Right hindlimb (tissue), 1 donor: Measurements from ENCODE around the gene SNRPA1.
"Not testable (repeated sequence)": the region's sequence is repeated elsewhere in the genome, so short reads cannot be mapped to it uniquely, and the experiment has no call there.

Source experiments
- DNase-seq: peaks from one replicate; pipeline ENCODE4 v3.0.0-alpha.2; 2018

The SNRPA1 gene

DNA sequence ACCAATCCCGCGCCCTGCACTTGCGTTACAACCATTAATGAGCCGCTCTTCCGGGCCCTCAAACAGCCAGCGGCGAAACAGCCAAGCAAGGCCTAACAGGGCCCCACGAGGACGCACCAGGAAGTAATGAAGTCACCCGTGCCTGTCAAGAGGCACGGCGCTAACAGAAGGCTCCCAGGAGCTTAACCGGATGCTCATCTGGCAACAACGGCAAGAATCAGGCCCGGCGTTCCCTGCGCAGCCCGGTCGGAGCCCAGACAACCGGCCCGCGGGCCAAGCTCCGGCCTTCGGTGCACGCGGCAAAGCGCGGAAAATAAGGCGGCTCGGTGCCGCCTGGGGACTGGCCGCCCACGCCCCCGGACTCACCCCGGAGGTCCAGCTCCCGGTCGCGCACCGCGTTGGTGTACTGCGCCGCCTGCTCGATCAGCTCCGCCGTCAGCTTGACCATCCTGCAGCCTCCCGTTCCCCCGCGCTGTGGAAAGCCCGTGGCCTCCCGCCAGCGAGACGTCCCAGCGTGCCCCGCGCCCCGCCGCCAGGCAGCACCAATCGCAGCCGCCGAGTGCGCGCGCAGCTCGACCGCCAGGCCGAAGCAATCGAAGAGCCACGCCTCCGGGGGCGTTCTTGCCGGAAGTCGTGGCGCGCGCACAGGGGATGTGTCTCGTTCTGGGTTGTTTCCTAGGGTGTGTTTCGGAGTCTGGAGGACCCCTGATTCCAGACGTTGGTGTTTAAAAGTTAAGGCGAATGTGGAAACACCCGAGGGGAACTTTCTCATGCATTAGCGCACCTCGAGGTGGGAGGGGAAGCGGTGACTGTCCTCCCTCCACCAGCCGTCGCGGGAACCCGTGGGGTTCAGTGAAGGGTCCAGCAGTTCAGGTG lies at the start of gene SNRPA1:
Gene SNRPA1 (minus strand): TSS at position 518 of the 876 bp plus-strand sequence. CDS start 70 bp downstream, at position 448.
- peak; percentile 98 for DNase-seq

DNA sequence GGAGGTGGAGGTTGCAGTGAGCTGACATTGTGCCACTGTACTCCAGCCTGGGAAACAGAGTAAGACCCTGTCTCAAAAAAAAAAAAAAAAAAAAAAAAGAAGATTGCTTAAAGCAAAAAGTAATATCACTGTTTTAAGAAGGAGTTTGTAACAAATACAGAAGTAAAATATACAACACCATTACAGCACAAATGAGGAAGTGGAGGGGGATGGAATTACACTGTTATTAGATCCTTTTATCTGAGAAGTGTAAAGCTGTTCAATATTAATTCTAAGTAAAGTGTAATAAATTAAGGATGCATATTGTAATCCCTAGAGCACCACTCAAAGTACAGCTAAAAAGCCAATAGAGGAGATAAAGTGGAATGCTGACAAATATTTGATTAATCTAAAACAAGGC lies 47.0 kb upstream of the SNRPA1 start:
- DNase-seq: no peak

GRCh38 chr15:101338502-101339057 lies 43.5 kb upstream of the SNRPA1 start:
- DNase-seq: no peak

DNA sequence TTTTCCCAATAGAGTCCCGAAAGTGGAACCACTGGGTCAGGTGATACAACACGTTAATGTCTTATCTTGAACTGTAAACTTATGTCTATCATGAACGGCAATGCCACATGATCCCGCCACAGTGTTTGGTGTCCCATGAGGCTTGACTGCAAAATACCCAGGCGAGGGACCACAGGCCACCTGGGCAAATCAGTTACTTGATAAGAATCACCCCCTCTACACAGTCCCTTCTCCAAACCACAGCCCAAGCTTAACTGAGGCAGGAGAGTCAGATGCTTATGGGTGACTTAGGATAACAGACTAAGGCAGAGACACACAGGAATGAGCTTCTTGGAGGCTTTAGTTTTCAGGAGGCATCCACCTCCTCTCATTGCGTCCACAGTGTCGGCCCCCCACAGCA lies 42.9 kb upstream of the SNRPA1 start:
- DNase-seq: no peak

DNA sequence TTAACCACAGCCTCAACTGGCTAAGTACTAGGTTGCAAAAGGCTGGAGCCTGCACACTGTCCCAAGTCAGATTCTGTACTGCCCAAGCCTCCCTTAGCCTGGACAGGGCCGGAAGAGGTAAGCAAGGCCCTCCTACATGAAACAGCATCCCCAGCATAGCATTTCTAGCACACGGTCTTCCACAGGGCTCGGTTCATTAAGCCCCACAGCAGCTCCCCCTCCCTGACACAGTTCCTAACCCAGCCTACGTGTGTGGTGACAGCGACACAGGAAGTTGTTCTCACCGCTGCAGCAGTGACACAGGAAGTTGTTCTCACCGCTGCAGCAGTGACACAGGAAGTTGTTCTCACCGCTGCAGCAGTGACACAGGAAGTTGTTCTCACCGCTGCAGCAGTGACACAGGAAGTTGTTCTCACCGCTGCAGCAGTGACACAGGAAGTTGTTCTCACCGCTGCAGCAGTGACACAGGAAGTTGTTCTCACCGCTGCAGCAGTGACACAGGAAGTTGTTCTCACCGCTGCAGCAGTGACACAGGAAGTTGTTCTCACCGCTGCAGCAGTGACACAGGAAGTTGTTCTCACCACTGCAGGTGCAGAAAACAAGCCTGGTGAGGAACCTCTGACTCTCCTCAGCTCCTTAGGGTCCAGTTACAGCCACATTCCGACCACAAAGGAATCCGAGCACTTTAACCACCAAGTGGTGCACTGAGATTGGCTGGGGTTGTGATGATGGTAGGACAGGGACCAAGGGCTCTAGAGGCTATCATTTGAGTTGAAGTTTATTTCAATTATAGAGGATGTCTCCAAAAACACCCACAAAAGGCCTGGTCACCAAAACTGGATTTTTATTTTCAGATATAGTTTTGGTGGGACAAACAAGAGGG lies 39.1 kb upstream of the SNRPA1 start:
- DNase-seq: not testable (repeated sequence)

DNA sequence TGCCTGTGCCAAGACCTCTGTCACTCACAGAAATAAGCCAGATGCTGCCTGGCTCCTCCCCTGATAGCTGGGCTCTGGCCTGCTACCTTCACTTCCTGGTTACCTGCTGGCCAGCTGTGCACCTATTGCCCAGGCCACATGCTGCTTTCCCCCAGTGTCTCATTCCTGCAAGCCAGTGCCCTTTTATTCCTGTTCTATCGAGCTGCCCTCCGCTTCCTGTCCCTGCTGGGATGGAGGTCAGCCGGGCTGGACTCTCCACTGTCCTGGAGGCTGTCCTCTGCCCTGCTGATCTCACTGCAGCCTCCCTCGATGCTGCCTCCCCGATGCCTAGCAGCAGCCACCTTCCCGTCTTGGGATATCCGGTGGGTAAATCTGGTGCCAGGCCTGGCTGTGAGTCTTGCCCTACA lies 37.0 kb upstream of the SNRPA1 start:
- DNase-seq: no peak

DNA sequence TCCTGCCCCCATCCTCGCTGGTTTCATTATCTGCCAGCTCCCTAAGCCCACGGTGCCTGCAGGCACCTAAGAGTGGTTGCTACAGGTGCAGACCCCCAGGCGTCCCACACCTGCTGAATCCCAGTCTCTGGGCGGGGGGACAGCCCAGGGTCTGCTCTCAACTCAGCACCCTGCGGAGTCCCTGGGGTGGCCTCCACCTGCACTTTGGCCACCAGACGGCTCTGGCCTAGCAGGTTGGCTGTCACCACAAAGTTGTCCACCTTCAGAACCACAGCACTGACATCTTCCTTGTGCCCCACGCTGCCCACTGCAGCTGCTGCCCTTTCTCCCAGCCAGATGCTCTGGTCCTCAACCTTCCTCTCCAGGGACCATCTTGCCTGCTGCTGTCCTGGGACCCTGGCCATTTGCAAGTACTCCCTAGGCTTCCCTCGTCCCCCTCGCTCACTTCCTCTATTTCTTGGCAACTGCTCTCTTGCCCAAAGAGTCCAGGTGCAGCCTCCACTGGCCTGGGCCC lies 34.9 kb upstream of the SNRPA1 start:
- DNase-seq: no peak

DNA sequence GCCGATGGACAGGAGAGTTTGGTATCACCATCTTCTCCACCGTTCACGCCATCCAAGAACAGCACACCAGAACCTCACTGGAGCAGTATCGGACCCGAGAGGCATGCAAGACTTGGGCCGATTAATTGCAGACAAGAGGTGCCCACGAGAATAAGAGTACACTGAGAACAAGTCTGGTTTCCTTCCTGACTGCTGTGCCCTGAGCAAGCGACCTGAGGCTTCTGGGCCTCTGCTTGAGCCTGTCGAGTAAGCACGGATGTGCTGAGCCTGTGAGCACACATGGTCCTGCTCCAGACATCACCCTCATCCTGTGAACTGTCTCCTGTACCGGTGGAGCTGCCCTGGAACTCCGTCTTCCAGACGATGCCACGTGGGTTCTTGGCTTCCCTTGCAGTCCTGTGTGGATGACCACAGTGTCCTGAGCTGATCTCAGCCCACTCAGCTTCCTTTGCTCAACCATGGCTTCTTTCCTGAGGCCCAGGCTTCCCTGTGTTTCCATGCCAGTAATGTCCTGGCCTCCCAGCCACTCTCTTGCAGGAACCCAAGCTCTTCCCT lies 34.3 kb upstream of the SNRPA1 start:
- no peak for DNase-seq

- no peak for DNase-seq
These were observed 33.0 kb upstream of the SNRPA1 start for GRCh38 chr15:101328001-101328400.

DNA sequence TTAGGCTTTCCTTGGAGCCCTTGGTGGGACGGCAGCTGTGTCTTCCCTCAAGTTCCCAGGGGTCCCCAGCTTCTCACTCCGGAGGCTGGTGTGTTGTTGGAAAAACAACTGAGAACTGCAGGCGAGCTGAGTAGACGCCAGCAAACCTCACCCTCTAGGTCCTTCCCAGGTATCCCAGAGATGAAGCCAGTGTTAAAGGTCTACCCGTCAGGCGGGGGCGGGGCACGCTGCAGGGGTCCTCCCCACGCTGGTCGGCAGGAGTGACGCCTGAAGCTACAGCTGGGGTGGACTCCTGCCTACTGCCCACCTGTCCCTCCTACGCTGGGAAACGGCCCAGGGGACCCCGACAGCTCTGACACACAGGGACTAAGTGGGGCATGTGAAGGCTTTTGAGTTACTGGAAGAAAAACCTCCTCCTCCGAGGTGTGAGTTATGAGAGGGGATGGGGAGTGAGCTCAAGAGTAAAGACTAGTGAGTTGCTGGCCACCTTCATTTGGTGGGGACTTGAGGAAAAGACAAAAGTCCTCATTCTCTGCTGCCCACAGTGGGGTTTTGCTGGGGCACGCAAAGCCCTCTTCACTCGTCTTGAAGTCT lies 32.2 kb upstream of the SNRPA1 start:
- no peak for DNase-seq

DNA sequence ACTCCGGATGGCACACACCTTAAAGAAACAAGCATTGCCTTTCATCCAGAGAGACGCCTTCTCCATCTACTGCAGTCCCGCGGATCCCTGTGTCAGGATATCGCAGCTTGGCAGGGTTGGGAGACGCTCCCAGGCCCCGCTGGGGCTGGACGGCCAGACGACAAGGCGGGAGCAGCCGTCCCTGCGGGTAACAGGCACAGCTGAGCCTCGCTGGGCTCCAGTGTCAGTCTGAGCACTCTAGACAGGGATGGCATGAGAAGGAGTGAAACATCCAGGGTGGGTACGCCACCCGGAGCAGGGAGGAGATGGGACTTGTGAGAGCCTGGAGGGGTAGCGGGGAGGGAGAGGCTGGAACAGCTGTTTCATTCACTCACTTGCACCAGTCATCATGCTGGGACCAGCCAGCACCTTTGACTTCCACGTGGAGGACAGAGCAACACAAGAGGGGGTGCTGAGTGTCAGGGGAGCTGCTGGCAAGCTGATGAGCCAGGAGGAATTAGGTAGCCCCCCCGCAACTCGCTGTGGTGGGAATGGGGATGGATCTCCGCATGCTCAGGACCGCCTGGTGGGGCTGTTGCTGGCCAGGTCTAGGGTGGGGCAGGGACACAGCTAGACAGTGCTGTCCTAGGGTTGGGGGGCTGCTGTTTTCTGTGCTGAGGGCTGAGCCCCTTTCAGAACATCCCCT lies 31.6 kb upstream of the SNRPA1 start:
- no peak for DNase-seq

GRCh38 chr15:101326026-101326315 lies 30.9 kb upstream of the SNRPA1 start:
- no peak for DNase-seq

DNA sequence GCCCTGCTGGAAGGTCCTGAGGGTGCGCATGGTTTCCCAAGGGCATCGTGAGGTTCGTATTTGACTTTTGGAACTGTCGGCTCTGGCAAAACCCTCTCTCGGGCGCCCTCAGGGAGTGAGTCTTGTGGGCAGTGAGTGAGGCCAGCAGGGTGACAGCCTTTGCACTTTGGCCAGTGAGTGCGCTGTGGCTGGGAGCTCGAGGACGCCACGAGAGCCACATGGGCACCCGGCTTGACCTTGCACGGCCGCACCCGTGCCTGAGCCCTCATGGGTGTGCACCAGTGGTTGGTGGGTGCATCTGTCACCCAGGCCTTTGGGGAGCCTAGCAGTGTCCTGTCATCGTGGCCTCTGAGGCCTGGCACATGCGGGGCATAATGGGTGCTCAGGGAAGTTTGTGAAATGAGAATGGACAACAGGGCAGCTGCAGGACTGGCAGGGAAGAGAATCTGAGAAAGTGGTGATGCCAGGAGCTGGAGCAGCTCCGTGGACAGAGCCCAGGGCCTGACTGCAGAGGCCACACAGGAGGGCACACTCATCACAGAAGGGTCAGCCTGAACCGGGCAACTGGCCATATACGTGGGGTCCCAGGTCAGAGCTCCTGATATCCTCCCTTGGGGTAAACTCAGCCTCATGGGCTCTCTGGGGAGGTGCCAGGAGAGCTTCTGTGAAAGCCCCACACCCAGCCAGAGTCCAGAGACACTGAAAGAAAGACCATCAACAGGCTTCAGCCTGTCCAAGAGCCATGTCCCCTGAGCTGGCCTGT lies 30.4 kb upstream of the SNRPA1 start:
- DNase-seq: no peak

- no peak for DNase-seq
These were observed 29.6 kb upstream of the SNRPA1 start for GRCh38 chr15:101324524-101325177.

DNA sequence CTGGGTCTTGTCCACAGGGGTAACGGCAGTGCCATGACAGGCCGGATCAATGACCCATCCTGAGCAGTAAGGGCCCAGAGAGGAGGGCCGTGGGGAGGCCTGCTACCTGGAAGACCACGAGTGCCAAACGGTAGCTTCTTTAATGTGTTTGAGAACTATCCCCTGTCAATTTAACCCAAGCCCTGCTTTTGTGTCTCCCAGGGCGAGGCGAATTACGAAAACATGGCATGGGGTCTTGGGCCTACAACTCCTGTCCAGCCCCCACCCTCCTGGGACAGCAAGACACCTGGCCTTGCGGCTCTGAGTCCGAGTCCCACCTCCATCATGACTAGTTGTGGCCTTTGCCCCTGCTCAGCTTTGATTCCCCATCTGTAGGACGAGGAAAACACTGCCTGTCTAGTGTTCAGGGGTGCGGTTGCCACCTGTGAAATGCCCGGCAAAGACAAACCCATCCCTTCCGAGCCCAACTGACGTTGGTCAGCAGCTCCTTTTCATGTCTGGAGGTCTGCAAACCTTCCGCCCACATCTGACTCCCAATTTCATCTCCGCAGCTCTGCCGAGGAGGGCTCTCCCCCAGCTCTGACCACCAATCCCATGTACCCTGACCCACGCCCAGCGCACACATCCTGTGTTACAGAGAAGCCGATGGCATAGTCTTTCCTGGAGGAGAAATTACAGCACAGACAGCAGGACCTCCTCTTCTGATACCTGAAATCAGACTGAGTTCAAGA lies 28.9 kb upstream of the SNRPA1 start:
- DNase-seq: no peak

DNA sequence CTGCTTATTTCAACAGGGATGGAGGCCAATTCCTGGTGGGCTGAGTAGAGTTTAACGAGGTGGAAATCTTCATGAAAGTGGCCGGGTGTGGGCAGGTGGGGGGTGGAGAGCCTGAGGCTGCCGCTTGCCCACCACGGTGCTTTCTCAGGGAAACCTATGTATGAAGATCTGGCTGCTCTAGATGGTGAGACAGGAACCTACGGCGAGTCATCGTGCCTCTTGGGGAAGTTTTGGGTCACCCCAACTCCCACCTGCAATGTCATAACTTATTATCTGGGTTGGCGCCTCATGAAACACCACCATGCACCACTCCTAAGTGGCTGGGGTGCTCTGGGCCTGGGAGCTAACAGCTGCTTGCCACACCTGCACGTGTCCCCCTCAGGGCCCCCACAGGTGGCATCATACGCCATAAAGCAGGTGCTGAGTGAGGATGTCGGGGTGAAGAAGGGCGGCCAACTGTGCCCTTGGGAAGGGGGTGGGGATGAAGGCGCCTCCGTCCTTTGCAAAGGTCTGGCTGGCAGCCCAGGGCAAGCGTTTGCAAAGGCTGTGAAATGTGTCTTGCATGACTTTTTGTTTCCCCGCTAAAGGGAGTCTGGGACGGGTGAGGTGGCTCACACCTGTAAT lies 27.9 kb upstream of the SNRPA1 start:
- no peak for DNase-seq

DNA sequence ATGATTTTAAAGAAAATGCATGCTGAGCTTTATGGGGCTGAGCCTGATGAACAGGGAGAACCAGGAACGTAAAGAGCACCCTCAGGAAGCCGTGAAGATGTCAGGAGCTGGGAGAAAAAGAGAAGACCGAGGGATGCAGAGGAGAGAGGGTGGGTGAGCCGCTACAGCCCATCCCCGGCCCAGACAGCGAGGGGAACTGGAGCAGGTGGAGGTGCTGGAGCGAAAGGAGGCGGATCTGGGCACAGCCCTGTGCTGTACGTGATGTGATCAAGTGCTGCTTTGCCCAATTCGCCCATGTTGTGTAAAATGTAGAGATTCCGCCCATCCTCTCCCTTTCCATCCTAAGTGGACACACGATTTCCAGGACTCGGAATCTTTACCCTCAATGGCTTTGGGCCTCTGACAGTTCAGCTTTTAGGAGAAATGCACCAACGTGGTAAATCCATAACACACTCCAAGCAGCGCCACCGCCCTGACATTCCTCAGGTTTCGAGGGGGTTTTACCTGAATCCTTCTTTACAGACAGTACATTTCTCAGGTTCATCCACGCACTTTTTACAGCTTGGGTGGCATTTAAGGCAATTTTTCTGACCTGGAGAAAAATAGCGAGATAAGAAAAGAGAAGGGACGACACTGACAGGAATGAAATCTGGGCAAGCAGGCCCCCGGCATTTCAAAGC lies 27.1 kb upstream of the SNRPA1 start:
- DNase-seq: no peak

GRCh38 chr15:101320501-101321052 lies 25.5 kb upstream of the SNRPA1 start:
- no peak for DNase-seq

- DNase-seq: no peak
These were observed 23.8 kb upstream of the SNRPA1 start for GRCh38 chr15:101318839-101319238.
